ENCODE measurements around the gene PAQR8. TPM values are rescaled to one million over a fixed set of nuclear protein-coding genes. Genes with fewer than 3 reads are reported as not detected.

Gene PAQR8
- total and polyA plus RNA-seq, 2 of the 13 experiments (the other 11 are each of a cell fraction or from before 2014, with no cell fraction given), result 37.7 to 50.7 TPM

- no peak; the same call in 1 of the 2 replicates for TF ChIP-seq TFDP2 (CRISPR knock-in tag; IDR thresholded peaks at IDR 0.05)
- TF ChIP-seq KAT8 (CRISPR knock-in tag; IDR thresholded peaks at IDR 0.05), result peak; percentile 91
- no peak for TF ChIP-seq ZNF354B (CRISPR knock-in tag; IDR thresholded peaks at IDR 0.05)
- no peak for TF ChIP-seq SP140L (CRISPR knock-in tag; IDR thresholded peaks at IDR 0.05; ENCODE audit: borderline replicate concordance)
- no peak for TF ChIP-seq CBX2 (IDR thresholded peaks at IDR 0.05; ENCODE audit: low read depth, low read length)
- TF ChIP-seq CBX2 (CRISPR knock-in tag; IDR thresholded peaks at IDR 0.05; ENCODE audit: low read depth), result no peak
- TF ChIP-seq IKZF5 (CRISPR knock-in tag; IDR thresholded peaks at IDR 0.05), result no peak
- TF ChIP-seq RAD21 (CRISPR knock-in tag; IDR thresholded peaks at IDR 0.05), result no peak; the same call in 1 of the 2 replicates
- TF ChIP-seq GLMP (CRISPR knock-in tag; IDR thresholded peaks at IDR 0.05; ENCODE audit: borderline replicate concordance), result no peak
- no peak for TF ChIP-seq ISL2 (CRISPR knock-in tag; IDR thresholded peaks at IDR 0.05)
- TF ChIP-seq ZSCAN20 (CRISPR knock-in tag; IDR thresholded peaks at IDR 0.05; ENCODE audit: borderline replicate concordance), result no peak
- TF ChIP-seq ZNF552 (CRISPR knock-in tag; IDR thresholded peaks at IDR 0.05; ENCODE audit: borderline replicate concordance), result no peak
- TF ChIP-seq ZKSCAN8 (CRISPR knock-in tag; IDR thresholded peaks at IDR 0.05; ENCODE audit: borderline replicate concordance), result no peak
- TF ChIP-seq ZNF614 (CRISPR knock-in tag; IDR thresholded peaks at IDR 0.05; ENCODE audit: borderline replicate concordance), result no peak
- TF ChIP-seq GPN1 (CRISPR knock-in tag; IDR thresholded peaks at IDR 0.05; ENCODE audit: borderline replicate concordance), result no peak
- TF ChIP-seq BORCS8-MEF2B (CRISPR knock-in tag; IDR thresholded peaks at IDR 0.05), result no peak
- no peak for TF ChIP-seq ZNF790 (CRISPR knock-in tag; IDR thresholded peaks at IDR 0.05; ENCODE audit: borderline replicate concordance)
- no peak for TF ChIP-seq ARNT2 (CRISPR knock-in tag; IDR thresholded peaks at IDR 0.05; ENCODE audit: low read depth)
- no peak for TF ChIP-seq ZMYM3 (CRISPR knock-in tag; IDR thresholded peaks at IDR 0.05)
- no peak for TF ChIP-seq ZNF382 (CRISPR knock-in tag; IDR thresholded peaks at IDR 0.05; ENCODE audit: borderline replicate concordance)
- TF ChIP-seq FOXP1 (IDR thresholded peaks at IDR 0.05), result no peak; the same call in 1 of the 2 replicates
- TF ChIP-seq FOXP1 (CRISPR knock-in tag; IDR thresholded peaks at IDR 0.05), result no peak
- no peak for TF ChIP-seq ZC3H4 (CRISPR knock-in tag; IDR thresholded peaks at IDR 0.05; ENCODE audit: borderline replicate concordance)
- TF ChIP-seq ATF6 (CRISPR knock-in tag; conservative IDR thresholded peaks at IDR 0.05), result no peak
Observed at GRCh38 chr6:52420668-52421358, 58.9 kb downstream of the PAQR8 start (continued).
